D341Med (cell line): ENCODE measurements around the gene TOMM5.
A peak's percentile ranks its signal among the peaks of the same experiment; 100 is the strongest.
"Not testable (repeated sequence)": the region's sequence is repeated elsewhere in the genome, so short reads cannot be mapped to it uniquely, and the experiment has no call there.

Experiments
- DNase-seq: peaks from one replicate; pipeline ENCODE4 v3.0.0; 2012; ENCODE audit warnings: low spot score

Gene TOMM5

GRCh38 chr9:37611014-37611413 is 18.6 kb upstream of the TOMM5 start:
- DNase-seq, result no peak

DNA sequence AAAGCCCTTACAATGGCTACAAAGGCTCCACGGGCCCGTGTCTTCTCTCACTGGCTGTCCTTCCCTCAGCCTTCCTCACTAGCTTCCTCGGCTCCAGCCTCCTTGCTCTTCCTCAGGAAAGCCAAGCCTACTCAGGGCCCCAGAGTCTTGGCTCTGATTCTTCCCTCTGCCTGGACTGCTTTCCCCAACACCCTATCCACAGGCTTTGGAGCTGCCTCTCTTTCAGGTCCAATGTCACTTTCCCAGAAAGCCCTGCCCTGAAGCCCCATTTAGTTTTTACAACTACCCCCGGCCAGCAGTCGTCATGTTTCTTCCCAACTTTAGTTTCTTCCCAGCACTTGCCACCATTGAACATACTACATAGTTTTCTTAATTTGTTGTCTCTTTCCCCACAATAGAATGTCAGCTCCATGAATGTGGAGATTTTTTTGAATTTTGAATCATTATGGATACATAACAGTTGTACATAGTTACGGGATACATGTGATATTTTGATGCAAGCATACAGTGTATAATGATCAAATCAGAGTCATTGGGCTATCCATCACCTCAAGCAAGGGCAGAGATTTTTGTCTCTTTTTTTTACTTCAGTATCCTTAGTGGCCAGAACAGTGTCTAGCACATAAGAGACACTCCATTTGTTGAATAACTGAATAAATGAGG is 17.5 kb upstream of the TOMM5 start:
- DNase-seq, result no peak

DNA sequence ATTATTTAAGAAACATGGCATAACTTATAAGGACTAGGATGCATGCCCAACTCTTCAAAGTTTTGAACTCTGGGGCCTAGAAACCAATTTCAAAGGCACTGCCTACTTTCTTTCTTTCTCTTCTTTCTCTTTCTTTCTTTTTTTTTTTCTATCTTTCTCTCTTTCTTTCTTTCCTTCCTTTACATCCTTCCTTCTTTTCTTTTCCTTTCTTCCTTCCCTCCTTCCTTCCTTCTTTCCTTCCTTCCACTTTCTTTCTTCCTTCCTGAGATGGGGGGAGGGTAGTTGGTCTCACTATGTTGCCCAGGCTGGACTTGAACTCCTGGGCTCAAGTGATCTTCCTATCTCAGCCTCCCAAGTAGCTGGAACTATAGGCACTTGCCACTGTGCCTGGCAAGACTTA is 15.9 kb upstream of the TOMM5 start:
- DNase-seq, result no peak

DNA sequence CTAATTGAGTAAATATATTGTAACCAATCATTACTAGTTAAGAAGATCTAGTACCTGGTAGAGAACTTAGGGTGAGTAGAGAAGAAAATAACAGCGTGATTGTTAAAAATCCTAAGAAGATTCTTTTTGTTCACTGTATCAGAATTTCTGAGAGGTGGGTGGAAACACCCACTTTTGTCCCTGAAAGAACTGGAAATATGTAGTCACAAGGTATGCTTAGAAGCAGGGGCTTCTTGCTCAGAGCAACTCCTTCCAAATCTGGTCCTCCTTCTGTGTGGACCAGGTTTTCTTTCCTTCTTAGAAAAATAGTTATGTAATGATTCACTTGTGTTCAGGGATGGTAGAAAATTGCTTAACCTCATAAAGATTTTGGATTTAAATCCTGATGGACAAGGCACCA is 11.9 kb upstream of the TOMM5 start:
- DNase-seq, result no peak

GRCh38 chr9:37602817-37603216 is 10.4 kb upstream of the TOMM5 start:
- no peak for DNase-seq

GRCh38 chr9:37602061-37602460 is 9.7 kb upstream of the TOMM5 start:
- DNase-seq, result not testable (repeated sequence)

GRCh38 chr9:37596504-37596903 is 4.1 kb upstream of the TOMM5 start:
- DNase-seq, result no peak

DNA sequence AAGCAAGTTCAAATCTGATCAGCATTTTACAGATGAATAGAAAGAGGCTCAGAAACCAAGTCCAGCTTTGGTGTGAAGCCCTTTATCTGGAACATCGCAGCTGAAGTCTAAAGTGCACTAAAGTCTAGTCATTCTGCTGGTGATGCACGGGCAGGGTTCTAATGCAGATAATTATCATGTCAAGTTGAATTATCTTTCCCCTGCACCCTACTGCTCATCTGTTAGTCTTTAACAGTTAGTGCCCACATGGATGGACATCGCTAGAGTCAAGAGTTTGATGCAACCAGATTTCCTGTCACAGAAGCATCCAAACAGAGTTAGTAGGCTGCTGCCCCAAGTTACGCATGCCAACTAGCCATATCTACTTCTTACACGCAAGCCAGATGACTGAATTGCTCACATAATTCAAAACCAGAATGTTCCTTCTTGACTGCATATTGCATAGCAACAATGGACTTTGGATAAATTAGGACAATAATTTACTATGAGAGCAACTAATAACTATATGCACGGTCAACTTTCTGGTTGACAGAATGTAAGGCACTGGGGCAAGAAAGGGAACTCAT is 1.6 kb upstream of the TOMM5 start:
- DNase-seq, result no peak

- DNase-seq, result no peak
Observed at GRCh38 chr9:37587521-37587920, 4.9 kb downstream of the TOMM5 start.

DNA sequence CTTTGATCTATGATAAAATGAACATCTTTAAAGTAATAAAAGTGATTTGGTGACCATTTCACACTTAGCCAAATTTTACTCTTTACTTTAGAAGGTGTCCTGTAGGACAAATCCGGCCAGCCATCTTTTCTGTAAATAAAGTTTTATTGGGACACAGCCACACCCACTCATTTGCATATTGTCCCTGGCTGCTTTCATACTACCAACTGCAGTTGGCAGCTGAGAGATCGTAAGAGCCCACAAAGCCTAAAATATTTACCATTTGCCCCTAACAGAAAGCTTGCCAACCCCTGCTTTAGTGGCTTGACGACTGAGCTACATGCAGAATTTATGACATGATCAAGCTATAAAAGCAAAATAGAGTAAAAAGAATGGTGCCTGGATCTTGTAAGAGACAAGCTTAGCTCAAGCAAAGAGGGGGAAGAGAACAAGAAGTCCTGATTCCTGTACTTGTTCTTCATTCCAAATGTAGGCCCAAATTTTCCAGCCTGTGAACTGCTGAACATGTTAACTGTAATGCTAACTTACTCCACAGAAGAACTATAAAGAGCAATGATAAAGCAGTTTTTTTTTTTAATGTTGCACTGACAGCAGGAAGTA is 8.8 kb downstream of the TOMM5 start:
- no peak for DNase-seq

DNA sequence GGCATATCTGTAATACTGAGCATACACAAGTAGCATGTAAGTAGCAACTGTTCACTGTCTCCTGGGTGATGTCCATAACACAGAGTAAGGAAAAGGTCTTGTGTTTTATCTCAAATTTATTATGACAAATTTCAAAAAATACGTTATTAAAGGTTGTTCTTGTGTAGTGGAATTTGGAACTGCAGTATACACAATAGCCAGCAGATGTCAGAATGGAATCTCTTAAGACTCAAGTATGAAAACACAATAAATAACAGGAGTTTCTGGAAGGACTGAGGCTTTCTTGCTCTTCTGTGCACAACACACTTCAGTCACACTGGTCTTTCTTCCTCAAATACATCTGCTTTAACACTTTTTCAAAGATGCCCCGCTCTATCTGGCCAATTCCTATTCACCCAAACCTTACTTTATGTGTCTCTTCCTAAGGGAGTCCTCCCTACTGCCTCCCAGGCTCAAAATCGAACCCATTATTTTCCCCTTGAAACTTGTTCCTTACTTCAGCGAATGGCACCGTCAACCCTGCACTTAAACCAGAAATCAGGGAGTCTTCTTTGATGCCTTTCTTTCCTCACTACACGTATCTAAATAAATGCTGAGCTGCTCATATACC is 9.7 kb downstream of the TOMM5 start:
- DNase-seq, result no peak

DNA sequence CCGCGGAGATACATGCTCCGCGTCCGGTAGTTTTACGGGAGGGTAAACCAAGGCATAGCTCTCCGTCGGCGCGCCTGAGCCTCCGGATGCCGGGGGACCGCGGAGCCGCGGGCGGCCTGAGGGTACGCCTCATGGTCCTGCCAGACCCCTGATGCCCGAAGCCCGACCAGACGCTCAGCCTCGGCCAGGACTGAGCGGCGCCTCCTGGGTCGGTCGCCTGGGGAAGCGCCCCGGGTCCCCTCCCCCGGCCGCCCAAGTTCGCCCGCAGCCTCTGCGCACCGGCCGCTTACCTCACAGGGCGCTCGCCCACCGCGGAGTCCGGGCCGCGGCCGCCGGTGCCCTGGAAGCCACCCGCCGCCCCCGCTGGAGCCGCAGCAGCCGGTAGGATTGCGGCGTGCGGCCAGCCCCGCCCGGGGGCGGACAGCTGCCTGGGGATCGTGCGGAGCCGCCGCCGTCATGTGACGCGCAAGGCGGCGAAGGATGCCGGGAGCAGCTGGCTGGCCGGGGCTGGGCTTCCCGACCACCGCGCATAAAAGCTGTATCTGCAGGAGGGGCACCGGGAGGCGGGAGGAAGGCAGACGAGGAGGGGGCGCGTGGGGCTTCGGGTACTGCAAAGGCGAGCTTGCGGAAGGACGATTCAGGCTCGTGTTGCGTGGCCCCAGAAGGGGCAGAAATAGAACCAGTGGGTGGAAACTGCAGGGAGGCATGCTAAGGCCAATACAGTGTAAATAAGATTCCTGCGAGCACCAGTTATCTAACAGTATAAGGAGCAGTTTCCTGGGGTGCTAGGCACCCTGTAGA is 16.3 kb downstream of the TOMM5 start, which contains the start of gene FBXO10:
Gene FBXO10 (minus strand): TSS at position 460 of the 801 bp plus-strand sequence. CDS start 34,612 bp downstream, outside the sequence.
- peak; percentile 91 for DNase-seq

DNA sequence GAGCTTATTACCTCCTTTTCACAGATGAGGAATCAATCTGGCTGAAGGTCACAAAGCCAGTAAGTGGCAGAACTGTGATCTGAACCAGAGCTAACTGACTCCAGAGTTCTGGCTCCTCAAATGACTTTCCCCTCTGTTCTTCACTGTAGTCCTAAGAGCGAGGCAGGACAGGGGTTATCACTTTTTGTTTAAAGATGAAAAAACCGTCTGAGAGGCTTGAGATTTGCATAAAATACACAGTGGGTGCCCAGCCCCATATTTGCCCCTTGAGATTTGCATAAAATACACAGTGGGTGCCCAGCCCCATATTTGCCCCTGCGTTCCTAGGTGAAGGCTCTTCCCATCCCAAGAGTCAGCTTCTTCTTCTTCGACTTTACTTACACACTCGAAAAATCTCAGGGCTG is 16.9 kb downstream of the TOMM5 start:
- peak; percentile 43 for DNase-seq

DNA sequence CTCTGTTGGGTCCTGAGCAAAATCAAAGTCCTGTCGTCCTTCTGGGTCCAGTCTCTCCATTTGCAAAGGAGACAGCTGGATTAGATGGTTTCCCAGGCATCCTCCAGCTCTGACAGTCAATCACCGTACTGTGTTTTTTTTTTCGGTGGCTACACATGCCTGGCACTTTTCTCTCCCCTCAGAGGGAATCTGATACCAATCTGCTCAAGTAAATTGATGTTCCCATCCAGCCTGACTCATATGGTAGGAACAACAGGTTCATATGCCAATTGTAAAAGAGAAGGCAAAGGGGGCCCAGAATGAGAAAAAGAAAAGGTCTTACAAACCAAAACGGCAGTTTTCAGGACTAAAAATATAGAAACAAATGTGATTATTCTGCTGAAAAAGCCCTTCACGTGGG is 17.4 kb downstream of the TOMM5 start:
- peak; percentile 50 for DNase-seq

DNA sequence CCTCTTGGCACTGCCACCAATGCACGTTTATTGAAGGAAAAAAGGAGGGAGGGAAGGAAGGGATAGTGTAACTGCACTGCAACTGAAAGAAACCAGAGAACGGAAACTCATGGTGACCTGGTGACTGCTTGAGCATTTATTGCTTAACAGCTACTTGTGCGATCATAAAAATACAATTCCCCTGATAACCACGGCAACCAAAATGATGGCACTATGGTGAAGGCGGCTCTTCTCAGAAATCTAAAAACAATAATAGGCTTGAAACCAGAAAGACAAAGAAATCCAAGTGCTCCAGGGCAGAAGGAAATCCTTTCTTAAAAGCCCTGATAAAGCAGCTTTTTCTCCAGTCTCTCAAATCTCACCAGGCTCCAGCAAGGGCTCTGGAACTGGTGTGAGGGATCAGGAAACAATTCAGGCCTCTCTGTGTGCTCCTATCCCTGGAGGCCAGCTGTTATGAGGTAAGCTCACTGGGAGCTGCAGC is 18.1 kb downstream of the TOMM5 start:
- DNase-seq, result peak; percentile 49

DNA sequence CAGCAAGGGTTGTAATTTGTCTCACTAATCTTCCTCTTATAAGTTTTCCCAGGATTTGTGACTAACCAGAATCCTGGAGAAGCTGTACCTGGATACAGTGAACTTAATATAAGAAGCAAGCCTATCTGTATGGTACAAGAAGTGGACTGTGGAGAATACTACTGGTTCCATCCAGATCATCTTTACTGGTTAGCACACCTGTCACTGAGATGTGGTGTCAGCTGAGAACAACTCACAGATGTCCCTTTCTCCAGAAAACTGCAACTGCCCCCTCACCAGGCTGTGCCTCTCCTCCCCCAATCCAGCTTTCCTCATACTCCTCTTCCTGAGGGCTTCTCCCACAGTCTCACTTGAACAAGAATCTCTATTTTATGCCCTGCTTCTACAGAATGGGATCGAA is 21.1 kb downstream of the TOMM5 start:
- no peak for DNase-seq

GRCh38 chr9:37566716-37567115 is 25.7 kb downstream of the TOMM5 start:
- DNase-seq, result no peak

- no peak for DNase-seq
Observed at GRCh38 chr9:37565661-37566618, 26.5 kb downstream of the TOMM5 start.

DNA sequence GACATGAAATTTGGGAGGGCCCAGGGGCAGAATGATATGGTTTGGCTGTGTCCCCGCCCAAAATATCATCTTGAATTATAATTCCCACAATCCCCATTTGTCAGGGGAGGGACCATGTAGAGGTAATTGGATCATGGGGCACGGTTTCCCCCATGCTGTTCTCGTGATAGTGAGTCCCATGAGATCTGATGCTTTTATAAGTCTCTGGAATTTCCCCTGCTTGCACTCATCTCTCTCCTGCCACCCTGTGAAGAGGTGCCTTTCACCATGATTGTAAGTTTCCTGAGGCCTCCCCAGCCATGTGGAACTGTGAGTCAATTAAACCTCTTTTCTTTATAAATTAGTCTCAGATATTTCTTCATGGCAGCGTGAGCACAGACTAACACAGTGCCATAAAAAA is 27.5 kb downstream of the TOMM5 start:
- DNase-seq, result no peak

GRCh38 chr9:37563806-37564513 is 28.4 kb downstream of the TOMM5 start:
- DNase-seq, result no peak
